PC-3 (cell line): ENCODE data around the gene KLHDC2.

ENCODE experiments used
- EZH2phosphoT487 ChIP-seq: fragments of 300-600 bp; sonication (generic); IDR thresholded peaks from 2 replicates; pipeline ENCODE4 v1.6.1; 2018; ENCODE audit warnings: mild to moderate bottlenecking, antibody characterized with exemption, low read length, borderline replicate concordance
- TF ChIP-seq, protein P1 (sequence below): fragments of 300-600 bp; sonication (generic); conservative IDR thresholded peaks from 2 replicates; pipeline ENCODE4 v1.5.1; 2017; ENCODE audit warnings: antibody characterized with exemption, low read depth, mild to moderate bottlenecking, low read length

GRCh38 chr14:49816844-49817243 is 48.9 kb downstream of the KLHDC2 start:
- no peak for TF ChIP-seq EZH2phosphoT487
- TF ChIP-seq, protein P1, sequence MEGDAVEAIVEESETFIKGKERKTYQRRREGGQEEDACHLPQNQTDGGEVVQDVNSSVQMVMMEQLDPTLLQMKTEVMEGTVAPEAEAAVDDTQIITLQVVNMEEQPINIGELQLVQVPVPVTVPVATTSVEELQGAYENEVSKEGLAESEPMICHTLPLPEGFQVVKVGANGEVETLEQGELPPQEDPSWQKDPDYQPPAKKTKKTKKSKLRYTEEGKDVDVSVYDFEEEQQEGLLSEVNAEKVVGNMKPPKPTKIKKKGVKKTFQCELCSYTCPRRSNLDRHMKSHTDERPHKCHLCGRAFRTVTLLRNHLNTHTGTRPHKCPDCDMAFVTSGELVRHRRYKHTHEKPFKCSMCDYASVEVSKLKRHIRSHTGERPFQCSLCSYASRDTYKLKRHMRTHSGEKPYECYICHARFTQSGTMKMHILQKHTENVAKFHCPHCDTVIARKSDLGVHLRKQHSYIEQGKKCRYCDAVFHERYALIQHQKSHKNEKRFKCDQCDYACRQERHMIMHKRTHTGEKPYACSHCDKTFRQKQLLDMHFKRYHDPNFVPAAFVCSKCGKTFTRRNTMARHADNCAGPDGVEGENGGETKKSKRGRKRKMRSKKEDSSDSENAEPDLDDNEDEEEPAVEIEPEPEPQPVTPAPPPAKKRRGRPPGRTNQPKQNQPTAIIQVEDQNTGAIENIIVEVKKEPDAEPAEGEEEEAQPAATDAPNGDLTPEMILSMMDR, result no peak
